ACHN (cell line): Measurements from ENCODE around the gene FAM170B.

ENCODE experiments used
- DNase-seq: peaks from one replicate; pipeline ENCODE4 v3.0.0-alpha.2; 2015
- in situ Hi-C: cut with HindIII; loops from 2 replicates; pipeline ENCODE4 v1.10.0; 2017; ENCODE audit warnings: low sequenced_read_pairs, low pct_ligation_motif_present, low pct_unique_long_range_greater_than_20kb

The FAM170B gene

DNA sequence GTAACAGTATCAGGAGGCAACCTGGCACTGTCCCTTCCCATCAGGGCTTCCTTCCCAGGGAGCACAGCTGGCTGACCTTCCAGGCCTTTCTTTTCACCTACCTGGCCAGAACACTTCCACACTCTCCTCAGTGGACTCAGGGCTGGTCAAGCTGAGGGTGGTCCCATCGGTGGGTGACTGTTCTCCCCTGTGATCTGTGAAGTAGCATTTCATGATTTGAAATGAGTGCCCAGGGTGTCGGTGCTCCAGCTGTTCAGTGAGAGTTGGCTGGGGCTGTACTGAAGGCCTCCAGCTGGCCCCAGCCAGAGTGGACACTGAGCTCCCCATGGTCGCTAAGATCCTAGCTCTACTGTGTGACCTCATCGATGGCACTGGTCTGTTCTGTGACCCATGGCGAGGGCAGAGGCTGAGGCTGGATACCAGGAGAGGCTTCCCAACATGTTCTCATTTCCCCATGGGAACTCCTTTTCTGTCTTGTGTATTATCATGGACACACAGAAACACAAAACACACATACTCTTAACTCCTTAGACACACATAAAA is at the start of gene FAM170B:
Gene FAM170B (minus strand): TSS at position 316 of the 543 bp plus-strand sequence. CDS start 103 bp downstream, at position 213.
- DNase-seq = no peak
- in situ Hi-C loops = no loop called here

GRCh38 chr10:49182776-49183175 is 49.0 kb upstream of the FAM170B start:
- in situ Hi-C loops = no loop called here
- DNase-seq = no peak

- DNase-seq = no peak
- in situ Hi-C loops = no loop called here
These were observed 46.6 kb upstream of the FAM170B start for GRCh38 chr10:49180444-49180860.

- no peak for DNase-seq
- in situ Hi-C loops = no loop called here
These were observed 46.0 kb upstream of the FAM170B start for GRCh38 chr10:49179699-49180443.

- DNase-seq = no peak
- in situ Hi-C loops = no loop called here
These were observed 45.0 kb upstream of the FAM170B start for GRCh38 chr10:49178489-49179471.

GRCh38 chr10:49177391-49178355 is 43.9 kb upstream of the FAM170B start:
- in situ Hi-C loops = no loop called here
- peak; percentile 44 for DNase-seq

DNA sequence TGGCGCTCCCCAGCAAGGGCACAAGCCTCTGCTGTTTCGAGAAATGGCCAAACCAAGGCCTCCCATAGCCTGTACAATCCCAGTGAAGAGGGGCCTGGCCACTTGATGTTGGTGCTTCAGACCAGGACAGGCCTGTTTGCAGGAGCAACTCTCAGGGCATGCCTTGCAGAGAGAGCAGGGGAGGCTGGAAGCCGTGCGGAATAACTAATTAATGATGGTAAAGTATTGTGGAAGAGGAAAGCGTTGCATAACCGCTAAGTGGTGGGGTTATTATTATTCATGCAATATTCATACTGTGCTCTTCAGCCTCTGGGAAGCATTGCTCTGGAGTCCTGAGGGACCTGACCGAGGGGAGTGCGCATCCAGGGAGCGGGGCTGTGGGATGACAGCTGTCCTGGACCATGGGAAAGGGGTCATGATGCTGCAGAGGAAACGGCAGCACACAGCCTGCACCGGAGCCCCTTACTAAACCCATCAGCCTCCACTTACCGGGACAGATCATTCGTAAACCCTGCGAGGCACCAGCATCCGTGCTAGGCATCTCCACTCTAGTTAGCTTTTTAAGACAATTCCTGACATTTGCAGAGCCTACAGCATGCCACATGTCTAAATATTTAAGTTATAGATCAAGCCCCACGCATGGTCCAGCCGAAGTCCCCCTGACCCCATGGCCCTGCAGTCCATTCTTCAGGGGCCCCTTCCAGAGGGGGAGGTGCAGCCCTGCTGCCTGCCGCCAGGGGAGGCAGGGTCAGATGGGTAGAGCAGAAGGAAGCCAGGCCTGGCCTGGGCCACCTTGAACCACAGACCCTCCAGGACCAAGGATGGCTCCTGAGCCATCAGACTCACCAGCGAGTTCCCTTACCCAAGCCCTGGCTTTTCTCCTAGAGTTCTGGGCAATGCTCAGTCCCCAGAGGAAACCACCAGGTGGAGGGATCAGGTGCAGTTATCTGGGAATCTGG is 42.8 kb upstream of the FAM170B start:
- DNase-seq = no peak
- in situ Hi-C loops = no loop called here

DNA sequence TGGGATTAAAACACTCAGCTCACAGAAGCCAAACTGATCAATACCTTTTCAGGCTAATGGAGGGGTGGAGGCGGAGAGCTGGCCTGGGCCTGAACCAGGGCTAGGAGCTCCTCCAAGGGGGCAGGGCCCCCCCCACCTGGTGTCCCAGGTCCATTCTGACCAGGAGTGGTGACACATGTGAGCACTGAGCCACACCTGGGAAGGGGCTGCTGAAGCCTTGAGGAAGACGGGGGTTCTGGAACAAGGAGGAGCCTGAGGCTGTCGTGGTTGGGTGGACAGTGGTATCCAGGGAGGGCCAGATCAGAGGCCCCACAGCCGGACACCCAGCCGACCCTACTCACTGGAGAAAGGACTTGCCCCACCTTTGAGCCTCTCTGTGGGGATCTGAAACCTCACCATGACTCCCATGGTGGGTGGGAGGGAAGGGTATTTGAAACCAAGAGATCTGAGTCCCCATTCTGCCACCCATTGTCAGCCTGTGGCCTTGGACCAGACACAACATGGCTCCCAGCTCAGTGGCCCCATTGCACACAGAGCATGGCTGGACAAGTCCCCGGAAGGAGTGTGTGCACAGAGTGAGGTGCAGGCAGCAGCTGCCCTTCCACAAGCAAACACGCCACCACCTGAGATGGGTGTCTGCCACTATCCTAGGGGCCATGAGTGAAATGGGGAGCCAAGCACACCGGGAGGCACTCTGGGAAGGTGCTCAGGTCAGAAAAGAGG is 41.9 kb upstream of the FAM170B start:
- no peak for DNase-seq
- in situ Hi-C loops = no loop called here

DNA sequence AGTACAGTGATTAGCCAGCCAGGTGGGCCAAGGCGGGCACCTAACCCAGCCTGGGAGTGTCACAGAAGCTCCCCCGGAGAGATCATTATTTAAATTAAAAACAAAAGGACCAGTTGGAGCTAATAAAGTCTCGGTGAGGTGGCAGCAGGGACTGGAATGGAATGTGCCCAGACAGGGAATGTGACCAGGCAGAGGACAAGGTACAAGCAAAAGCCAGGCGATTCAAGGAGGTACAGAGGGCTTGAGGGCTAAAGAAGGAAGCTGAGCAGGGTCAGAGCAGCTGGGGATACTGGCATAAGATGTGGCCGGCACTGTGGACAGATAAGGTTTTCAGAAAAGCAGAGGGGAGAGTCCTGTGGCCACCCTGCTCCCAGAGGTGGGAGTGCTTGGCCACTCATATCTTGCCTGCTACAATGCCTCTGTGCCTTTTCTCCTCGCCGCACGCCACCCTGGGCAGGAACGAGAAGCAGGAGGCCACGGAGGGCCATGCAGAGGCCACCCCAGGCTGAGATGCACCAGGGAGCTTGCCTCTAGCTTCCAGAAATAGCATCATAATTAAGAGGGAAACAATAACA is 41.2 kb upstream of the FAM170B start:
- no peak for DNase-seq
- in situ Hi-C loops = no loop called here

DNA sequence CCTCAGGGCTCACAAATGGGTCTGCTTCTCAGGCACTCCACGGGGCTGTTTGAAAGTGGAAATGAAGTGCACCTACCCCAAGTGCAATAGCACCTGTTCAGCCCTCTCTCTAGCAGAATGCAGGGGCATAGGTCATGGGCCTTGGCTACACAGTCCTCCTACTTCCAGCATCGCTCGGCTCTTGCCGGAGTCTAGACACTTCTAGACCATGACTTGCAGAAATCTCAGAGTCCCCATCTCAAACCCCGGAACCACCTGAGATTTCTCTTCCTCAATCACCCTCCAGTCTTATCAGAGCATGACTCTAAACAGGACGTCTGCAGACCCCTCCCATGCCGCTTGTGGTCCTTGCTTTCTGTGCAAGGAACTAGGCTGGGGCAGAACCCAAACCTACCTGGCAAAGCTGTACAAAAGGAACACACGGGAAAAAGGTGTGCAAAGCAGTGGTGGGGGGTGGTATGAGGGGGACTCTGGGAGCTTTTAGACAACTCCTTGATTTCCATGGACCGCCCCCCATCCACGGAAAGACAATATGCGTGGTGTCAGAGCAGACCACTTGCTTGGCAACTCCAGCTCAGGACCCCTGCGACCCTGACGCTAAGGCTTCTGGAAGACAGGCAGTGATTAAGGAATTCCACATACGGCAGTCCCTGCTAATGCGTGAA is 40.6 kb upstream of the FAM170B start:
- in situ Hi-C loops = no loop called here
- DNase-seq = no peak

- in situ Hi-C loops = no loop called here
- DNase-seq = no peak
These were observed 40.0 kb upstream of the FAM170B start for GRCh38 chr10:49173853-49174252.

GRCh38 chr10:49173201-49173772 is 39.5 kb upstream of the FAM170B start:
- no peak for DNase-seq
- in situ Hi-C loops = no loop called here

- in situ Hi-C loops = no loop called here
- DNase-seq = no peak
These were observed 38.9 kb upstream of the FAM170B start for GRCh38 chr10:49172777-49173132.

DNA sequence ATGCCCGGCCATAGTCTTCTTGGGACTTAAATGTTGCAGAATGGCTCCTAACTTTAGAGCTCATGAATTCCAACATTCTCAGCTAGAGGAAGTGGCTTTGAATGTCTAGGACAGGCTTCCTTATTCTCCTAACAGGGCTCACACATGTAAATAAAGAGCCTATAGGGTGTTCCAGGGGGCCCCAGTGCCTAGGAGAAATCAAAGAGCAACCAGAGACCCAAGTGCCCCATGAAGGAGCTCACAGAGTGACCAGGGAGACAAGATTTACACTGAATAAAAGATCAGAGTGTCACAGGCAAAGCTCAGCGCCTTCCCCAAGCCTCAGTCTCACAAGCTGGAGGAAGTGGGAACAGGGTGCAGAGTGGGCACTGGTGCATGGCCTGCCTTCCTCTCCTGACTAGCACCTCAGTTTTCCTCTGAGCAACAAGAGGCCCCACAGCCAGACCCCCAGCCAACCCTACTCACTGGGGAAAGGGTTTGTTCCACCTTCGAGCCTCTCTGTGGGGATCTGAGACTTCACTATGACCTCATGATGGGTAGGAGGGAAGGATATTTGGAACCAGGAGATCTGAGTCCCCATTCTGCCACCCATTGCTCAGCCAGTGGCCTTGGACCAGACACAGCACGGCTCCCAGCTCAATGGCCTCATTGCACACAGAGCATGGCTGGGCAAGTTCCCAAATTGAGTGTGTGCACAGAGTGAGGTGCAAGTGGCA is 38.4 kb upstream of the FAM170B start:
- in situ Hi-C loops = no loop called here

More for the DNA sequence above, 38.4 kb upstream of the FAM170B start:
- DNase-seq = no peak
